Caco-2 (cell line): Measurements from ENCODE around the gene BHLHA9. TPM values are rescaled to one million over a fixed set of nuclear protein-coding genes. Genes with fewer than 3 reads are reported as not detected.

Experiments used
- Bru-seq: library from RNA; stranded (reverse); fragments of 400-500 nt; gene quantifications from one replicate; lab custom pipeline; 2021; lab: Mats Ljungman, UMichigan
- BruChase-seq, 2 experiments: library from RNA; stranded (reverse); fragments of 400-500 nt; gene quantifications; one replicate each; lab custom pipeline; 2021; lab: Mats Ljungman, UMichigan
- BruUV-seq: library from RNA; stranded (reverse); fragments of 400-500 nt; replicated peaks from 2 replicates; lab custom pipeline; 2021; lab: Mats Ljungman, UMichigan
- CTCF ChIA-PET: fragments of 300-600 bp; sonication (Branson Sonifier 250); formaldehyde crosslinking; loops from one replicate; lab custom pipeline; 2022; ENCODE audit warnings: antibody characterized with exemption; lab: Charles Lee
- POLR2A ChIA-PET: fragments of 300-600 bp; sonication (Branson Sonifier 250); formaldehyde crosslinking; loops from one replicate; lab custom pipeline; 2022; ENCODE audit warnings: antibody characterized with exemption; lab: Charles Lee
- DNase-seq, 2 experiments: peaks; one replicate each; pipeline versions ENCODE4 v3.0.0 to v3.0.0-alpha.2; 2020 to 2022
- H3K27me3 ChIP-seq: replicated peaks from 2 replicates; pipeline ENCODE4 v1.6.0; 2011; ENCODE audit warnings: low read length; ENCODE audit not compliant: control insufficient read depth, insufficient read depth
- H3K36me3 ChIP-seq: 2 replicates; pipeline ENCODE4 v1.5.1; 2011; ENCODE audit warnings: low read length; ENCODE audit not compliant: control insufficient read depth, insufficient read depth
- H3K4me1 ChIP-seq: fragments of 250-450 bp; sonication (Bioruptor Pico); 2 replicates; pipeline ENCODE4 v1.5.1; 2020; ENCODE audit warnings: mild to moderate bottlenecking
- H3K4me3 ChIP-seq: 2 replicates; pipeline ENCODE4 v1.5.1; 2011; ENCODE audit warnings: low read depth, mild to moderate bottlenecking, control low read depth, low read length
- H3K9me3 ChIP-seq: fragments of 250-450 bp; sonication (Bioruptor Pico); 2 replicates; pipeline ENCODE4 v1.5.1; 2020; ENCODE audit warnings: mild to moderate bottlenecking, moderate library complexity
- H3K27ac Mint-ChIP-seq: one replicate; pipeline ENCODE4 v1.8.0; 2022; ENCODE audit warnings: mixed read lengths; ENCODE audit not compliant: unreplicated experiment
- H3K27me3 Mint-ChIP-seq: one replicate; pipeline ENCODE4 v1.8.0; 2022; ENCODE audit warnings: mixed read lengths; ENCODE audit not compliant: insufficient read depth, unreplicated experiment
- H3K36me3 Mint-ChIP-seq: one replicate; pipeline ENCODE4 v1.8.0; 2022; ENCODE audit warnings: mild to moderate bottlenecking, mixed read lengths; ENCODE audit not compliant: insufficient read depth, unreplicated experiment
- H3K4me1 Mint-ChIP-seq: one replicate; pipeline ENCODE4 v1.8.0; 2022; ENCODE audit warnings: low read depth, mixed read lengths; ENCODE audit not compliant: unreplicated experiment
- H3K4me3 Mint-ChIP-seq: one replicate; pipeline ENCODE4 v1.8.0; 2022; ENCODE audit warnings: mild to moderate bottlenecking, moderate library complexity, mixed read lengths; ENCODE audit not compliant: unreplicated experiment
- H3K9me3 Mint-ChIP-seq: one replicate; pipeline ENCODE4 v1.8.0; 2022; ENCODE audit warnings: mixed read lengths; ENCODE audit not compliant: unreplicated experiment
- CTCF ChIP-seq, 2 experiments: fragments of 200-600 bp in 1 of 2; IDR thresholded peaks; 1 replicate in 1 of 2; 2 replicates in 1 of 2; pipeline versions ENCODE4 v1.5.1 to v1.8.0; 2011 to 2022; ENCODE audit warnings: antibody characterized with exemption in 1 of 2, control low read depth in 1 of 2, inconsistent platforms in 1 of 2, low read depth in 1 of 2, low read length in 1 of 2, mild to moderate bottlenecking in 1 of 2, moderate library complexity in 1 of 2; ENCODE audit not compliant: insufficient read depth in 1 of 2, severe bottlenecking in 1 of 2, unreplicated experiment in 1 of 2
- intact Hi-C: fragments of 100-400 bp; cut with micrococcal nuclease; formaldehyde crosslinking; loops from one replicate; pipeline ENCODE4 v1.10.0; 2022; ENCODE audit not compliant: unreplicated experiment
- long read RNA-seq: library from polyadenylated mRNA; stranded (forward); transcript quantifications from one replicate; pipeline ENCODE4 v2.0.0, GENCODE V29; 2022
- total RNA-seq: library from RNA; stranded (reverse); gene quantifications from 2 replicates; pipeline ENCODE4 v1.2.3, GENCODE V29; 2022

Gene BHLHA9
- total RNA-seq (not detected in 2 replicates), Bru-seq, nascent RNA (not detected), BruChase-seq, experiment 1, labeled RNA remaining after a 2-hour chase (not detected), BruChase-seq, experiment 2, labeled RNA remaining after a 6-hour chase (not detected)
- long read RNA-seq = 0 reads

GRCh38 chr17:1270210-1271029 is at the start of gene BHLHA9:
Gene BHLHA9, plus strand, starts transcription at chr17:1270444. Its CDS starts 120 bp downstream, at chr17:1270564.
- no peak for DNase-seq
- no TSS peak for BruUV-seq
- Mint-ChIP-seq H3K4me1 (no peaks in the 10 kb centered on the region), H3K4me3 (peak within 1 kb of the TSS; percentile 95), H3K36me3 (peaks cover 12% of the 10 kb centered on the region), H3K27me3 (no peaks in the 10 kb centered on the region), H3K27ac (peak within 1 kb of the TSS; percentile 97), H3K9me3 (no peaks in the 10 kb centered on the region)
- H3K9me3 ChIP-seq = no peaks in the 10 kb centered on the region
- H3K4me3 ChIP-seq = no peak within 1 kb of the TSS
- intact Hi-C loops = no loop called here
- CTCF ChIA-PET = no interaction called here
- H3K27me3 ChIP-seq = no peaks in the 10 kb centered on the region
- no peak for TF ChIP-seq CTCF (IDR thresholded peaks at IDR 0.05; ENCODE audit: insufficient read depth in 1 of 2, low read depth in 1 of 2, low read length in 1 of 2, severe bottlenecking in 1 of 2, unreplicated experiment in 1 of 2)
- peaks cover 4% of the 10 kb centered on the region for H3K4me1 ChIP-seq
- no peaks in the 10 kb centered on the region for H3K36me3 ChIP-seq
- POLR2A ChIA-PET = no interaction called here

GRCh38 chr17:1221209-1221608 is 49.0 kb upstream of the BHLHA9 start:
- Mint-ChIP-seq H3K4me3 (no peak overlapping the region), H3K27me3 (no peaks in the 10 kb centered on the region), H3K9me3 (no peaks in the 10 kb centered on the region), H3K36me3 (peaks cover 19% of the 10 kb centered on the region), H3K4me1 (peaks cover 23% of the 10 kb centered on the region), H3K27ac (peak overlapping the region; percentile 22)
- DNase-seq = no peak
- POLR2A ChIA-PET = no interaction called here
- H3K36me3 ChIP-seq = no peaks in the 10 kb centered on the region
- CTCF ChIA-PET = interaction anchor here (0.5 kb wide), 1 partner anchor 182 kb away, joined by 3 read pairs; no protein-coding TSS in a partner anchor
- H3K4me1 ChIP-seq = peaks cover 21% of the 10 kb centered on the region
- no peaks in the 10 kb centered on the region for H3K9me3 ChIP-seq
- no peaks in the 10 kb centered on the region for H3K27me3 ChIP-seq
- no peak overlapping the region for H3K4me3 ChIP-seq
- intact Hi-C loops = no loop called here
- BruUV-seq = no TSS peak
- TF ChIP-seq CTCF (IDR thresholded peaks at IDR 0.05; ENCODE audit: insufficient read depth in 1 of 2, low read depth in 1 of 2, low read length in 1 of 2, severe bottlenecking in 1 of 2, unreplicated experiment in 1 of 2) = no peak

- Mint-ChIP-seq H3K27ac (no peak overlapping the region), H3K4me3 (no peak overlapping the region), H3K4me1 (peaks cover 27% of the 10 kb centered on the region), H3K9me3 (no peaks in the 10 kb centered on the region), H3K27me3 (no peaks in the 10 kb centered on the region), H3K36me3 (peaks cover 19% of the 10 kb centered on the region)
- Histone ChIP-seq H3K36me3 (no peaks in the 10 kb centered on the region; the same call in 1 of the 2 replicates), H3K4me1 (peaks cover 16% of the 10 kb centered on the region), H3K9me3 (no peaks in the 10 kb centered on the region), H3K27me3 (no peaks in the 10 kb centered on the region), H3K4me3 (no peak overlapping the region)
- BruUV-seq = no TSS peak
- no peak for DNase-seq
- ChIA-PET POLR2A (no interaction called here), CTCF (no interaction called here)
- TF ChIP-seq CTCF (IDR thresholded peaks at IDR 0.05; ENCODE audit: insufficient read depth in 1 of 2, low read depth in 1 of 2, low read length in 1 of 2, severe bottlenecking in 1 of 2, unreplicated experiment in 1 of 2) = no peak
- intact Hi-C loops = no loop called here
Observed at GRCh38 chr17:1222321-1222720, 47.9 kb upstream of the BHLHA9 start.
